Urinary bladder (tissue), 4 donors: ENCODE measurements around the gene DNAJB6. TPM values are rescaled to one million over a fixed set of nuclear protein-coding genes. Genes with fewer than 3 reads are reported as not detected.
"Not testable (repeated sequence)": the region's sequence is repeated elsewhere in the genome, so short reads cannot be mapped to it uniquely, and the experiment has no call there.

Experiments
- DNase-seq: peaks from one replicate; pipeline ENCODE4 v3.0.0-alpha.2; 2015; ENCODE audit errors: extremely low spot score
- H3K27ac ChIP-seq: one replicate; pipeline ENCODE4 v1.5.1; 2013; ENCODE audit warnings: low read depth, mild to moderate bottlenecking, moderate library complexity
- H3K36me3 ChIP-seq: one replicate; pipeline ENCODE4 v1.6.1; 2013; ENCODE audit warnings: mild to moderate bottlenecking, moderate library complexity; ENCODE audit not compliant: insufficient read depth
- H3K4me1 ChIP-seq: one replicate; pipeline ENCODE4 v1.6.1; 2013; ENCODE audit warnings: mild to moderate bottlenecking, moderate library complexity; ENCODE audit not compliant: insufficient read depth
- H3K4me3 ChIP-seq: one replicate; pipeline ENCODE4 v1.5.1; 2013; ENCODE audit warnings: low read depth, low read length
- WGBS: extraction: QIAGEN DNeasy Blood & Tissue Kit; methylation state at CpG from one replicate; pipeline ENCODE4 v1.1.7; 2013; 5-methylcytosine and 5-hydroxymethylcytosine counted together
- polyA plus RNA-seq: library from polyadenylated mRNA; stranded (reverse); fragments of 200-250 nt; gene quantifications from one replicate; pipeline ENCODE4 v1.2.3, GENCODE V29; 2013
- total RNA-seq: library from RNA; depleted of rRNA; stranded (reverse); fragments of >200 nt; gene quantifications from one replicate; pipeline ENCODE4 v1.2.3, GENCODE V29; 2014
- donor health status: healthy with polysubstance abuse.
- donor health status: healthy.

The DNAJB6 gene
- total and polyA plus RNA-seq, 2 donors = 90.4 to 137 TPM

GRCh38 chr7:157439149-157439548 is 102.3 kb downstream of the DNAJB6 start:
- no peak overlapping the region for H3K4me3 ChIP-seq
- no peak for DNase-seq
- no peak overlapping the region for H3K27ac ChIP-seq
- no peaks in the 10 kb centered on the region for H3K4me1 ChIP-seq
- 95% methylated on average over 6 of the region's 6 CpGs for WGBS
- no peaks in the 10 kb centered on the region for H3K36me3 ChIP-seq

GRCh38 chr7:157439761-157440160 is 103.0 kb downstream of the DNAJB6 start:
- WGBS = 60% methylated on average over 3 of the region's 3 CpGs
- DNase-seq = no peak
- Histone ChIP-seq H3K36me3 (no peaks in the 10 kb centered on the region), H3K4me3 (no peak overlapping the region), H3K4me1 (no peaks in the 10 kb centered on the region), H3K27ac (no peak overlapping the region)

DNA sequence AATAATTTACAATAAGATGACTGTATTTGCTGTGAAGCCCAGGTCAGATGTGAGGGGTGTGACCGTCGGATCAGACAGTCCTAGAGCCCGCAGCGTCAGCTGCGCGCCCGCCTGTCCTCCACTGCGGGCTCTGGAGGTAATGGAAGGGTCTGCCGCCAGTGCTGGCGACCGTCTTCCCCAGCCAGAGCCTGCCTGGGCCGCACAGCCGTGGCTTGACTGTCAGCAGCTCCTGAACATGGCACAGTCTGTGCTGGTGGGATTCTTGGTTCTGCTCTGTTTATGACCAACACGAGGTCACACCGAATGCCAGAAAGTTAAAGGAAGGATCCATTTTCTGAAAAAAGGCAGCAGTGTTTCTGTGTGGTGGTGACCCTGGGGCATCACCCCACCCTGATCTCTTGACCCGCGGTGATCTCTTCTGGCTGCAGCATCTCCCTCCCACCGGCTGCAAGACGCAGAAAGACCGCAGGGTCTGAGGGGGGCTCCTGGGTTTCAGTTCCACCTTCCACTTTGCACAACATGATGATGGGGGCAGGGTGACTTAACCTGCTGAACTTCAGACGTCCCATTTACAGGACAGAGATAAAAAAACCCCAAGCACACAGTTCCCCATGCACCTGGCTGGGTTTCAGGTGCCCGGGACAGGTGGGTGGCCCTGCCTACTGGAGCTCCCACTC is 103.7 kb downstream of the DNAJB6 start:
- Histone ChIP-seq H3K4me1 (no peaks in the 10 kb centered on the region), H3K27ac (no peak overlapping the region), H3K36me3 (no peaks in the 10 kb centered on the region), H3K4me3 (no peak overlapping the region)
- no peak for DNase-seq
- WGBS = 87% methylated on average over 22 of the region's 22 CpGs

DNA sequence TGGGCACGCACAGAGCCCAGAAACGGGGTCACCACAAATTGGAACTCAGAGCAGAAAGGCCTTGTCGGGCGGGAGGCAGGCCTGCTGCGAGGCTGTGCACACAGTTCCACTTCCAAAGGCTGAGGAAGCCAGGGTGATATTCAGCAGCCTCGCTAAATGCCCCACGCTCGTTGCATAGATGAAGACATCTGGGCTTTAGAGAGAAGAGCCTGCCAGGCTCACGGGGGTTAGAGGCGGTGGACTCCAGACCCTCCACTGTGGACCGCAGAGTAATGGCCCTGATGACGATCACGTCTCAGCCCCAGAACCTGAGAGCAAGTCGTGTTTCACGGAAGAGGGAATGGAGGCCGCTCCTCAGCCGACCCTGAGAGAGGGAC is 104.2 kb downstream of the DNAJB6 start:
- Histone ChIP-seq H3K27ac (no peak overlapping the region), H3K4me1 (no peaks in the 10 kb centered on the region), H3K4me3 (no peak overlapping the region), H3K36me3 (no peaks in the 10 kb centered on the region)
- 91% methylated on average over 17 of the region's 17 CpGs for WGBS
- DNase-seq = no peak

DNA sequence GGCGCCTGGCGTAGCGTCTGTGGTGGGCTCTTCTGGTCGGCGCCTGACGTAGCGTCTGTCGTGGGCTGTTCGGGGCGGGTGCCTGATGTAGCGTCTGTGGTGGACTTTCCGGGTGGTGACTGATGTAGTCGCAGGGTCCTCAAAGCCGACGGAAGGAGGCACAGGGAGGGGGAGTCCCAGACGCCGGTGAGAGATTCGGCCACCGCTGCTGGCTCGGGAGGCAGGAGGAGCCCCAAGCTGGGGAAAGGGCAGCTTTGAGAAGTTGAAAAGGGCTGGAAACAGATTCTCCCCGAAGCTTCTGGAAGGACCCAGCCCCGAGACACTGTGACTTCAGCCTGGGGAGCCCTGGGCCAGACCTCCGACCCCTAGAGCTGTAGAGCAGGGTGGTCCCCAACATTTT is 105.7 kb downstream of the DNAJB6 start:
- Histone ChIP-seq H3K36me3 (no peaks in the 10 kb centered on the region), H3K4me1 (no peaks in the 10 kb centered on the region), H3K4me3 (no peak overlapping the region), H3K27ac (no peak overlapping the region)
- no peak for DNase-seq
- WGBS = 95% methylated on average over 23 of the region's 23 CpGs

DNA sequence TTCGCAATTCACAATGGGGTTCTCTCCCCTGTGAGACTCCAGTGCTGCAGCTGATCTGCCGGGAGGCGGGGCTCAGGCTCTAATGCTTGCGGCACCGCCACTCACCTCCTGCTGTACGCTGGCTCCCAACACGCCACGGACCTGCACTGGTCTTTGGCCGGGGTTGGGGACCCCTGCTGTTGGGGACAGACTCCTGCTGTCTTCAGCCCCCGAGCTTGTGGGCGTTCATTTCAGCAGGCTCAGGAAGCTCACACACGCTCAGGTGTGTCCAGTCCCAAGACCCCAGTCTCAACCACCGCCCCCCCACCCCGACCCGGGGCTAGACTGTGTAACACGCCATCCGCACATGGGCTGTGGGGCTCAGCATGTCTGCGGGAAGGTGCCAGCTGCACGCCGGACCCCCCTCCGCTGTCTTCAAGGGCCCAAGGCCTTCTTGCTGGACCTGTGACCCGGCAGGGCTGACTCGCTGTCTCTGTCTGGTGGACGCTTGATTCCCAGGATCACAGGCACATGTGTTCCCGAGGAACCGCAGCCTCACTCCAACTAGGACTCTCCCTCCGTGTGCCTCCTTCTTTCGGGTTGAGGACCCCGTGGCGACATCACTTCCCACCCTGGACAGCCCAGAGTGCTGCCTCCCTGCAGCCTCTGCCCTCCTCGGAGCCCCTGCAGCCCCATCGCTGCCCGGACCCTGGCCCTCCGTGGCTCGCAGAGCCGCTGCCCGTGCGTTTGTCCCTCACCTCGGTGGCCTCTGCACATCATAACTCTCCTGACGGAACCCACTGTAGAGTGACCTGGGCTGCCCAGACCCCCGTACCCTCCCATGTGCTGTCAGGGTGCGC is 106.4 kb downstream of the DNAJB6 start:
- WGBS = 91% methylated on average over 42 of the region's 42 CpGs
- no peaks in the 10 kb centered on the region for H3K4me1 ChIP-seq
- no peak for DNase-seq
- no peak overlapping the region for H3K4me3 ChIP-seq
- H3K27ac ChIP-seq = no peak overlapping the region
- H3K36me3 ChIP-seq = no peaks in the 10 kb centered on the region

GRCh38 chr7:157444011-157444842 is 107.4 kb downstream of the DNAJB6 start:
- Histone ChIP-seq H3K4me1 (no peaks in the 10 kb centered on the region), H3K27ac (no peak overlapping the region), H3K4me3 (no peak overlapping the region), H3K36me3 (no peaks in the 10 kb centered on the region)
- WGBS = 86% methylated on average over 27 of the region's 27 CpGs
- DNase-seq = no peak

- Histone ChIP-seq H3K4me1 (no peaks in the 10 kb centered on the region), H3K4me3 (no peak overlapping the region), H3K36me3 (no peaks in the 10 kb centered on the region), H3K27ac (no peak overlapping the region)
- DNase-seq = no peak
- WGBS = 75% methylated on average over 9 of the region's 9 CpGs
Measured at GRCh38 chr7:157444843-157445135, 108.0 kb downstream of the DNAJB6 start.

- Histone ChIP-seq H3K4me3 (no peak overlapping the region), H3K27ac (no peak overlapping the region), H3K36me3 (no peaks in the 10 kb centered on the region), H3K4me1 (no peaks in the 10 kb centered on the region)
- no peak for DNase-seq
- WGBS = 79% methylated on average over 16 of the region's 16 CpGs
Measured at GRCh38 chr7:157445246-157445955, 108.6 kb downstream of the DNAJB6 start.

DNA sequence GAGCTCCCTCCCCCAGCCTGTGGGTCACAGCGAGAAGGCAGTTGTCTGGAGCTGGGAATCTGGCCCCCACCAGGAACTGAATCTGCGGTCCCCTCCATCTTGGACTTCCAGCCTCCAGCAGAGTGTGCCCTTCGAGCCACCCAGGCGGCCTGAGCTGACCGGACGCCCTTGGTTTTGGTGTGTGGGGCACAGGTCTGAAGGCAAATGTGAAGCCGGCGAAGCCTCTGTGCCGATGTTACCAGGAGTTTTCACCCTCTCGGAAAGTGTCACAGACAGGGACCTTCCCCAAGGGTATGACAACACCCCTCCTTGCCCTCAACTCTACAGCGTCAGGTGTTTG is 109.1 kb downstream of the DNAJB6 start:
- DNase-seq = no peak
- no peaks in the 10 kb centered on the region for H3K4me1 ChIP-seq
- no peak overlapping the region for H3K4me3 ChIP-seq
- WGBS = 91% methylated on average over 11 of the region's 11 CpGs
- H3K27ac ChIP-seq = no peak overlapping the region
- no peaks in the 10 kb centered on the region for H3K36me3 ChIP-seq

GRCh38 chr7:157446322-157446721 is 109.5 kb downstream of the DNAJB6 start:
- Histone ChIP-seq H3K36me3 (no peaks in the 10 kb centered on the region), H3K4me3 (no peak overlapping the region), H3K27ac (no peak overlapping the region), H3K4me1 (no peaks in the 10 kb centered on the region)
- WGBS = 51% methylated on average over 6 of the region's 6 CpGs
- no peak for DNase-seq

GRCh38 chr7:157454003-157454402 is 117.2 kb downstream of the DNAJB6 start:
- not testable (repeated sequence) for H3K4me3 ChIP-seq, H3K36me3 ChIP-seq, DNase-seq, H3K27ac ChIP-seq, H3K4me1 ChIP-seq
- 86% methylated on average over 12 of the region's 12 CpGs for WGBS

DNA sequence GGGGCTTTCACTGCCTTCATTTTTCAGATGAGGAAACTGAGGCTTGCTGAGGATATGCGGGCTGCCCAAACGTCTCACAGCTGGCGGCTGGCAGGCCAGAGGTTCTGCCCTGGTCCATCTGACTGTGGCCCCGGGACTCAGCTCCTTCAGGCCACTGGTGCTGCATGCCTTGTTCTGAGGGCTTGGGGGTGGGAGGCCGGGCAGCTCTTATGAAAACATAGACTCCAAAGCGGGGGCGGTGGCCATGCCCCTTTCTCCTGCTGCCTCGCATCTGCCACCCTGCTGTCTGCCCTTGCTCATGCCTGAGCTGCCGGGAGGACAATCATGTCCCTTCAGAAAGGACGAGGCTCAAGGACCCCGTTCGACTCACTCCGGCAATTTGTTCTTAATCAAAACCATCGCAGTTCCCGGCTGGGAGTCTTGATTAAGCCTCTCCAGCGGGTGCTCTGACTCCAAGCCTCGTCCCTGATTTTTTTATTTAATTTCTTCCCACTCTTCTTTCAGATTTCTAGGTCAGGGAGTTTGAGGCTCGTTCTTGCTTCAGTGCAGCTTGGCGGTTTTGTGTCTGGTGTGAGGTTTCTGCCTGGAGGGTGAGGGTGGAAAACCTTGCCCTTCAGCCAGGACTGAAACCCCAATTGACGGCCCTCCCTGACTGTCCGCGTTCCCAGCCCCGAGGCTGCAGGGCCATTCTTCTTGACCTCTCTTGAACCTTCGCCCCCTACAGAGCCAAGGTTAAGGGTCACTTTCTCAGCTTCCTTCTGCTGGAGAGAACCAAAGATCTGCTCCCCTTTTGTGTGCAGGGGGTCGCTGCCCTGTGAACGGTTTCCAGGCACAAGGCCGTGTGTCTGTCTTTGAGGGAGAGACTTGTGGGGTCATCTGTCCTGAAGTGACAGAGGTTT is 120.8 kb downstream of the DNAJB6 start:
- Histone ChIP-seq H3K4me1 (no peaks in the 10 kb centered on the region), H3K36me3 (no peaks in the 10 kb centered on the region), H3K27ac (no peak overlapping the region), H3K4me3 (no peak overlapping the region)
- 52% methylated on average over 27 of the region's 27 CpGs for WGBS
- no peak for DNase-seq
